Heart left ventricle (tissue), 13 donors: ENCODE data around the gene CDH6.

Experiments used
- CTCF ChIP-seq, 12 donors: fragments of 200-600 bp; sonication (generic) in 4 of 12; IDR thresholded peaks; one replicate each; pipeline versions ENCODE4 v1.5.0 to v1.8.0; 2018 to 2022; ENCODE audit warnings: antibody characterized with exemption in 12 of 12, mild to moderate bottlenecking in 5 of 12
- POLR2A ChIP-seq, 2 donors: fragments of 450-650 bp; IDR thresholded peaks; one replicate each; pipeline ENCODE4 v1.6.1; 2017; ENCODE audit warnings: antibody characterized with exemption in 2 of 2, mild to moderate bottlenecking in 2 of 2, moderate library complexity in 2 of 2
- donor health status: ischemic (EF 13 %, LVEDD 7.1; RV severe dilation, severe dysfunction).
- donor health status: DM: no; HTN: yes; CAD: no.
- donor health status: DM: no; HTN: no; CAD: no.
- donor health status: ischemic (EF 25% LVEDD 6.9; RV normal size, moderate dysfunction).
- donor health status: ischemic (EF 25% LVEDD 5.7; RV mildly dilated, moderate dysfunction).
- donor health status: ischemic (EF 35%, LVEDD 5.7; RV mildly dilated, moderate dysfunction).
- donor health status: nonischemic (EF 11% LVEDD 7.7; RV severe dilation, severe dysfunction).
- donor health status: DM: yes; HTN: yes; CAD: no.
- donor health status: PGD.
- donor health status: ischemic (EF 29% LVEDD 5.4; RV normal size, mild dysfunction).
- donor health status: nonischemic (EF 23%, LVEDD 6.1; RV moderate dilation, normal function).

- TF ChIP-seq POLR2A (IDR thresholded peaks at IDR 0.05) (no peak), CTCF (IDR thresholded peaks at IDR 0.05) (no peak)
Measured at GRCh38 chr5:31153521-31153920, 40.0 kb upstream of the CDH6 start.
